ACC112 (cell line): ENCODE data around the gene SULT2B1.

Source experiments
- H2AFZ ChIP-seq: fragments of 200-600 bp; sonication (generic); one replicate; pipeline ENCODE4 v1.6.0; 2017; ENCODE audit warnings: antibody characterized with exemption, low read length; ENCODE audit not compliant: unreplicated experiment
- H3K27ac ChIP-seq: fragments of 200-600 bp; sonication (generic); 2 replicates; pipeline ENCODE4 v1.5.1; 2014; ENCODE audit warnings: low read depth, mild to moderate bottlenecking, antibody characterized with exemption, low read length, moderate library complexity
- H3K27me3 ChIP-seq: fragments of 200-600 bp; sonication (generic); 2 replicates; pipeline ENCODE4 v1.6.1; 2014; ENCODE audit warnings: mild to moderate bottlenecking, antibody characterized with exemption, low read length, moderate library complexity, mixed read lengths; ENCODE audit not compliant: insufficient read depth
- H3K36me3 ChIP-seq: fragments of 200-600 bp; sonication (generic); 2 replicates; pipeline ENCODE4 v1.6.1; 2016; ENCODE audit warnings: mild to moderate bottlenecking, antibody characterized with exemption, low read length, moderate library complexity, mixed read lengths; ENCODE audit not compliant: insufficient read depth
- H3K4me1 ChIP-seq: fragments of 200-600 bp; sonication (generic); one replicate; pipeline ENCODE4 v1.6.1; 2016; ENCODE audit warnings: low read length, mixed read lengths; ENCODE audit not compliant: insufficient read depth, unreplicated experiment, control insufficient read depth
- H3K4me3 ChIP-seq: fragments of 200-600 bp; sonication (generic); 2 replicates; pipeline ENCODE4 v1.5.1; 2014; ENCODE audit warnings: mild to moderate bottlenecking, low read depth, low read length
- H3K79me2 ChIP-seq: fragments of 200-600 bp; sonication (generic); one replicate; pipeline ENCODE4 v1.6.0; 2016; ENCODE audit warnings: low read length; ENCODE audit not compliant: control insufficient read depth, unreplicated experiment, insufficient read depth

Gene SULT2B1

DNA sequence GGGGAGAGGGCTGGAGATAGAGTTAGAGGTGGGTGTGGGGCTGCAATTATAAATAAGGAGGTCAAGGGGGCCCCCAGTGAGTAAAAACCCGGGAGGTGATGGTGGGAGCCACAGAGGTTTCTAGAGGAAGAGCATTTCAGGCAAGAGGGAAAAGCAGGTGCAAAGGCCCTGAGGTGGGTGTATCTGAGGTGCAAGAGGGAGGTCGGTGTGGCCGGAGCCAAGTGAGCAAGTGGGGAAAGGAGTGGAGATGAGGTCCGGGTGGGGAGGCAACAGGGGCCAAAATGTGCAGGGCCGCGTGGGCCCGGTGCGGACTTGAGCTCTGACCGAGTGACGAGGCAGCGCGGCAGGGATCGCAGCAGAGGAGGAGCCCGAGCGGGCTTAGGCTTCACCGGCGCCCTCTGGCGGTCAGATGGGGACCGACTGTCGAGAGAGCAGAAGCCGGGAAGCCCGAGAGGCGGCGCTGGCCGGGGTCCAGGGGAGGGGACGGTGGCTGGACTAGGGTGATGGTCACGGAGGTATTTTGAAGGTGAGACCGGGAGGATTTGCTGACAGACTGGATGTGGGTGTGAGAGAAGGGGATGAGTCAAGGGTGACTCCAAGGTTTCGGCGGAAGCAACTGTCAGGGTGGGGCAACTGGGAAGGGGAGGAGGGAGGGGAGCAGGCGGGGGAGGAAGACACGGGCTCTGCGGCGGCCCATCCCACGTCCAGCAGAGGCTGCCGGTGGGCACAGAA, 36.9 kb downstream of the SULT2B1 start:
- Histone ChIP-seq H3K27ac (no peak overlapping the region), H3K36me3 (no peaks in the 10 kb centered on the region), H3K4me3 (peak overlapping the region; percentile 50; the same call in 1 of the 2 replicates), H2AFZ (no peak overlapping the region), H3K27me3 (no peaks in the 10 kb centered on the region), H3K79me2 (no peaks in the 10 kb centered on the region), H3K4me1 (peaks cover 3% of the 10 kb centered on the region)

GRCh38 chr19:48591021-48591420, 39.0 kb downstream of the SULT2B1 start:
- Histone ChIP-seq H3K36me3 (no peaks in the 10 kb centered on the region), H3K4me3 (no peak overlapping the region), H2AFZ (no peak overlapping the region), H3K27me3 (no peaks in the 10 kb centered on the region), H3K4me1 (no peaks in the 10 kb centered on the region), H3K79me2 (no peaks in the 10 kb centered on the region), H3K27ac (no peak overlapping the region)

- no peaks in the 10 kb centered on the region for H3K27me3 ChIP-seq
- H3K79me2 ChIP-seq, result no peaks in the 10 kb centered on the region
- H3K4me1 ChIP-seq, result no peaks in the 10 kb centered on the region
- H3K36me3 ChIP-seq, result no peaks in the 10 kb centered on the region
- no peak overlapping the region for H3K27ac ChIP-seq
- H3K4me3 ChIP-seq, result no peak overlapping the region
- no peak overlapping the region for H2AFZ ChIP-seq
Observed at GRCh38 chr19:48595171-48595570, 43.2 kb downstream of the SULT2B1 start.

DNA sequence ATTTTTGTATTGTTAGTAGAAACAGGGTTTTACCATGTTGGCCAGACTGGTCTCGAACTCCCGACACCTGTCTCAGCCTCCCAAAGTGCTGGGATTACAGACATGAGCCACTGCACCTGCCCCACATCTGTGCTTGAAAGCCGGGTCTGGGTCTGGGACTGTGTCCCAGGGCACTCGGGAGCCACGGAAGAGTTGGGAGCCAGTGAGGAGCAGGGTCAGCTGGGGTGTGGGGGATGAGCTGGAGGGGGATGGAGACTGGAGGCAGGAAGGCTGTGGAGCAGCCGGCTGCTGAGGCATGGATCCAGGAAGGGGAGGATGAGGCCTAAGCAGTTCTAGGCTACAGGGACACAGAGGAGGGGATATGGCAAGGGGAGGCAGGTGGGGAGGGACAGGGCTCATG, 43.9 kb downstream of the SULT2B1 start:
- Histone ChIP-seq H3K4me1 (no peaks in the 10 kb centered on the region), H2AFZ (no peak overlapping the region), H3K79me2 (no peaks in the 10 kb centered on the region), H3K36me3 (no peaks in the 10 kb centered on the region), H3K4me3 (no peak overlapping the region), H3K27me3 (no peaks in the 10 kb centered on the region), H3K27ac (no peak overlapping the region)

GRCh38 chr19:48596237-48596636, 44.3 kb downstream of the SULT2B1 start:
- Histone ChIP-seq H3K4me1 (no peaks in the 10 kb centered on the region), H3K36me3 (no peaks in the 10 kb centered on the region), H3K79me2 (no peaks in the 10 kb centered on the region), H3K27me3 (no peaks in the 10 kb centered on the region), H3K4me3 (no peak overlapping the region), H2AFZ (no peak overlapping the region), H3K27ac (no peak overlapping the region)

- H3K27ac ChIP-seq, result no peak overlapping the region
- H3K4me3 ChIP-seq, result no peak overlapping the region
- no peaks in the 10 kb centered on the region for H3K79me2 ChIP-seq
- no peaks in the 10 kb centered on the region for H3K4me1 ChIP-seq
- H3K27me3 ChIP-seq, result no peaks in the 10 kb centered on the region
- H3K36me3 ChIP-seq, result no peaks in the 10 kb centered on the region
- H2AFZ ChIP-seq, result no peak overlapping the region
Observed at GRCh38 chr19:48596679-48597465, 44.9 kb downstream of the SULT2B1 start.

DNA sequence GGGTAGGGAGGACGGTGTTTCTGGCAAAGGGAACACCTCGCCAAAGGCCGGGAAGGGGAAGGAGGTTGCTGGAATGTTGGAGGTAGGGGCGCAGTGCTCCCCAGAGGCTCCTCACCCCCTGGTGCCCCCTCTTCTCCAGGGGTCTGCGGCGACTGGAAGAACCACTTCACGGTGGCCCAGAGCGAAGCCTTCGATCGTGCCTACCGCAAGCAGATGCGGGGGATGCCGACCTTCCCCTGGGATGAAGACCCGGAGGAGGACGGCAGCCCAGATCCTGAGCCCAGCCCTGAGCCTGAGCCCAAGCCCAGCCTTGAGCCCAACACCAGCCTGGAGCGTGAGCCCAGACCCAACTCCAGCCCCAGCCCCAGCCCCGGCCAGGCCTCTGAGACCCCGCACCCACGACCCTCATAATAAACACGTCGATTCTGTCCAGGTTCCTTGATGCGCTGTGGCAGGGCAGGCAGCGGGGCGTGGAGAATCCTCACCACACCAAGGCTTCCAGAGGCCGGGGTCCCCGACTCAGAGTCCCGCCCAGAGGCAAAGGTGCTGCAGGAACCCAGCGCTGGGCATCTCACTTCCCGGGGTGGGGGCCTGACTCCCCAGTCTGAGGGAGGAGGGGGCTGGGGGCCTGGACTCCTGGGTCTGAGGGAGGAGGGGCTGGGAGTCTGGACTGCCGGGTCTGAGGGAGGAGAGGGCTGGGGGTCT, 47.2 kb downstream of the SULT2B1 start:
- Histone ChIP-seq H3K4me3 (no peak overlapping the region), H3K27ac (no peak overlapping the region), H3K27me3 (no peaks in the 10 kb centered on the region), H3K4me1 (no peaks in the 10 kb centered on the region), H2AFZ (no peak overlapping the region), H3K36me3 (no peaks in the 10 kb centered on the region), H3K79me2 (no peaks in the 10 kb centered on the region)

- H3K79me2 ChIP-seq, result no peaks in the 10 kb centered on the region
- no peak overlapping the region for H3K27ac ChIP-seq
Observed at GRCh38 chr19:48600679-48601417, 48.9 kb downstream of the SULT2B1 start.

GRCh38 chr19:48603001-48603400, 51.0 kb downstream of the SULT2B1 start:
- no peak overlapping the region for H3K27ac ChIP-seq
- H3K4me3 ChIP-seq, result no peak overlapping the region
- H3K36me3 ChIP-seq, result no peaks in the 10 kb centered on the region
- no peaks in the 10 kb centered on the region for H3K79me2 ChIP-seq
- no peaks in the 10 kb centered on the region for H3K27me3 ChIP-seq
- no peak overlapping the region for H2AFZ ChIP-seq
- no peaks in the 10 kb centered on the region for H3K4me1 ChIP-seq

More at GRCh38 chr19:48600679-48601417, 48.9 kb downstream of the SULT2B1 start:
- no peaks in the 10 kb centered on the region for H3K4me1 ChIP-seq
- no peaks in the 10 kb centered on the region for H3K36me3 ChIP-seq
- no peak overlapping the region for H2AFZ ChIP-seq
- no peaks in the 10 kb centered on the region for H3K27me3 ChIP-seq
- H3K4me3 ChIP-seq, result no peak overlapping the region

DNA sequence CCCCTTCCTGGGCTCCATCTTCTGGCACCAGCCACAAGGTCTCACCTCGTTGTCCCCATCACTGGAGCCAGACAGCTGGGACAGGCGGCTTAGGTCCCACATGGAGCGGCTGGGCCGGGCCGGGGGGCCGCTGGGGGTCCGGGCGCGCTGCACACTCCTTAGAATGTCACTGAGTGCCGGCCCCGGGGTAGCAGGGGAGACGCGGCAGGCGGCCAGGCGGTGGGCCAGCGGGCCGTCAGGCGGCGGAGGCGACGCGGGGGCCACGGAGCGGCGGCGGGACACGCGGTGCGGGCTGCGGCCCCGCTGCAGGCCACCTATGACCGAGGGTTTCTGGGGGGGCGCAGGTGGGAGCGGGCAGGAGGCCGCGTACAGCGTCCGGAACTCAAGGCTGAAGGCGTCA, 51.5 kb downstream of the SULT2B1 start:
- Histone ChIP-seq H3K27me3 (no peaks in the 10 kb centered on the region), H3K79me2 (no peaks in the 10 kb centered on the region), H3K36me3 (no peaks in the 10 kb centered on the region), H3K27ac (no peak overlapping the region), H3K4me1 (no peaks in the 10 kb centered on the region), H3K4me3 (no peak overlapping the region), H2AFZ (no peak overlapping the region)
